Measurements from ENCODE around the gene RCC1.
"Not testable (repeated sequence)": the region's sequence is repeated elsewhere in the genome, so short reads cannot be mapped to it uniquely, and the experiment has no call there.

The RCC1 gene, protein sequence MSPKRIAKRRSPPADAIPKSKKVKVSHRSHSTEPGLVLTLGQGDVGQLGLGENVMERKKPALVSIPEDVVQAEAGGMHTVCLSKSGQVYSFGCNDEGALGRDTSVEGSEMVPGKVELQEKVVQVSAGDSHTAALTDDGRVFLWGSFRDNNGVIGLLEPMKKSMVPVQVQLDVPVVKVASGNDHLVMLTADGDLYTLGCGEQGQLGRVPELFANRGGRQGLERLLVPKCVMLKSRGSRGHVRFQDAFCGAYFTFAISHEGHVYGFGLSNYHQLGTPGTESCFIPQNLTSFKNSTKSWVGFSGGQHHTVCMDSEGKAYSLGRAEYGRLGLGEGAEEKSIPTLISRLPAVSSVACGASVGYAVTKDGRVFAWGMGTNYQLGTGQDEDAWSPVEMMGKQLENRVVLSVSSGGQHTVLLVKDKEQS

DNA sequence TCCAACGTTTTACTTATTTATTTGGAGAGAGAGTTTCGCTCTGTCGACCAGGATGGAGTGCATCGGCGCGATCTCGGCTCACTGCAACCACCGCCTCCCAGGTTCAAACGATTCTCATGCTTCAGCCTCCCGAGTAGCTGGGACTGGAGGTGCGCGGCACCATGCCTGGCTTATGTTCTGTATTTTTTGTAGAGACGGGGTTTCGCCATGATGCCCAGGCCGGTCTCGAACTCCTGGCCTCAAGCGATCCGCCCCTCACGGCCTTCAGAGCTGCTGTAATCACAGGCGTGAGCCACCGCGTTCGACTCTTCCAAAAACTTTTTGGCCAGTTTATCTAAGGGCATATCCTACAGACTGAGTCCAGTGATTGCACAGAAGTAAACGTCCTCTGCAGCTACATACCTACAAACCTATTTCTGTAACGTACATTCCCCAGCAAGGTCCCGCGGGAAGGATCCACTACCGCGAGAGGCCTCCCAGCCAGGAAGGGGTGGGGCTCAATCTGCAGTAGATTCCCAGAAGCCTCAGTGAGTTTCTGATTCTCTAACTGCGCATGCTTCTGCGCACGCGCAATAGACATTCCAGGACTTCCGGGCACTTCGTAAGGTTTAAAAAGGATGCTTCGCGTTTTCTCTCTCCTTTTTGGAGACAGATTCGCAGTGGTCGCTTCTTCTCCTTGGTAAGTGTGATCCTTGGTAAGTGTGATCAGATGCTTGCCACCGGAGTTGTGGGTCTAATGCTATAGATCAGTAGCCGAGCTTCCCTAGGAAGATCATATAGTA, at the start of gene RCC1:
Gene RCC1, plus strand, starts transcription at position 638 of the 782 bp plus-strand sequence. CDS start 23,824 bp downstream, outside the sequence.
- Histone ChIP-seq H3K4me3 (ENCODE audit: low read length) (peak within 1 kb of the TSS; percentile 83), H3K27me3 (ENCODE audit: control insufficient read depth, insufficient read depth, low read length) (no peaks in the 10 kb centered on the region), H3K36me3 (ENCODE audit: control insufficient read depth, insufficient read depth, low read length) (peaks cover 40% of the 10 kb centered on the region; the same call in 1 of the 2 replicates), H3K27ac (ENCODE audit: low read length) (peak within 1 kb of the TSS; percentile 89), H3K4me1 (ENCODE audit: control insufficient read depth, insufficient read depth, low read length) (peaks cover 5% of the 10 kb centered on the region; the same call in 1 of the 2 replicates), H3K9me3 (ENCODE audit: control insufficient read depth, insufficient read depth, low read length) (no peaks in the 10 kb centered on the region)
- DNase-seq (ENCODE audit: low read depth, low spot score): peak; percentile 99
- WGBS (ENCODE audit: insufficient coverage, insufficient read length): no CpG with 5 or more reads among the region's 41 CpGs

GRCh38 chr1:28456078-28456477, 49.8 kb upstream of the RCC1 start:
- H3K27me3 ChIP-seq (ENCODE audit: control insufficient read depth, insufficient read depth, low read length): no peaks in the 10 kb centered on the region
- H3K4me3 ChIP-seq (ENCODE audit: low read length): no peak overlapping the region
- no peaks in the 10 kb centered on the region for H3K9me3 ChIP-seq (ENCODE audit: control insufficient read depth, insufficient read depth, low read length)
- H3K27ac ChIP-seq (ENCODE audit: low read length): no peak overlapping the region
- H3K4me1 ChIP-seq (ENCODE audit: control insufficient read depth, insufficient read depth, low read length): no peaks in the 10 kb centered on the region; the same call in 1 of the 2 replicates
- no peaks in the 10 kb centered on the region; the same call in 1 of the 2 replicates for H3K36me3 ChIP-seq (ENCODE audit: control insufficient read depth, insufficient read depth, low read length)
- DNase-seq (ENCODE audit: low read depth, low spot score): no peak
- no CpG with 5 or more reads among the region's 5 CpGs for WGBS (ENCODE audit: insufficient coverage, insufficient read length)

DNA sequence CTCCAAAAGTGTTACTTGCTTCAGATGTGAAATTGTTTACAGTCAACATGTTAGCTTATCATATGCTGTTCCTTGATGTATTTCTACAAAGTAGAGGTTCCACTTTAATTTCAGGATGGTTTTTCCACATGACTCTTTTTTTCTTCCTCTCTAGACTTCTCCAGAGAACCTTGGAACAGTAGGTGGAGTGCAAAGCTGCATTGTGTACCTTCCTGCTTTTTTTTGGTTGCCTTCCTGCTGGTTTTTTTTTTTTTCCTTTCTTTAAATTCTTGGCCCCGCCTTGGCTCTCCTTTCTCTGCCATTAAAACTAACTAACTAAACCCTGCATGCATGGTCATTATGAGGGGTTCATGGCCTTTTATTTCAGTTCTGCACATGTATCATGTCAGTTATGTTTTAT, 48.2 kb upstream of the RCC1 start:
- DNase-seq (ENCODE audit: low read depth, low spot score): no peak
- H3K4me1 ChIP-seq (ENCODE audit: control insufficient read depth, insufficient read depth, low read length): no peaks in the 10 kb centered on the region; the same call in 1 of the 2 replicates
- no peak overlapping the region for H3K4me3 ChIP-seq (ENCODE audit: low read length)
- H3K27me3 ChIP-seq (ENCODE audit: control insufficient read depth, insufficient read depth, low read length): no peaks in the 10 kb centered on the region
- no CpG with 5 or more reads among the region's 1 CpG for WGBS (ENCODE audit: insufficient coverage, insufficient read length)
- no peaks in the 10 kb centered on the region for H3K9me3 ChIP-seq (ENCODE audit: control insufficient read depth, insufficient read depth, low read length)
- H3K36me3 ChIP-seq (ENCODE audit: control insufficient read depth, insufficient read depth, low read length): no peaks in the 10 kb centered on the region; the same call in 1 of the 2 replicates
- no peak overlapping the region for H3K27ac ChIP-seq (ENCODE audit: low read length)

DNA sequence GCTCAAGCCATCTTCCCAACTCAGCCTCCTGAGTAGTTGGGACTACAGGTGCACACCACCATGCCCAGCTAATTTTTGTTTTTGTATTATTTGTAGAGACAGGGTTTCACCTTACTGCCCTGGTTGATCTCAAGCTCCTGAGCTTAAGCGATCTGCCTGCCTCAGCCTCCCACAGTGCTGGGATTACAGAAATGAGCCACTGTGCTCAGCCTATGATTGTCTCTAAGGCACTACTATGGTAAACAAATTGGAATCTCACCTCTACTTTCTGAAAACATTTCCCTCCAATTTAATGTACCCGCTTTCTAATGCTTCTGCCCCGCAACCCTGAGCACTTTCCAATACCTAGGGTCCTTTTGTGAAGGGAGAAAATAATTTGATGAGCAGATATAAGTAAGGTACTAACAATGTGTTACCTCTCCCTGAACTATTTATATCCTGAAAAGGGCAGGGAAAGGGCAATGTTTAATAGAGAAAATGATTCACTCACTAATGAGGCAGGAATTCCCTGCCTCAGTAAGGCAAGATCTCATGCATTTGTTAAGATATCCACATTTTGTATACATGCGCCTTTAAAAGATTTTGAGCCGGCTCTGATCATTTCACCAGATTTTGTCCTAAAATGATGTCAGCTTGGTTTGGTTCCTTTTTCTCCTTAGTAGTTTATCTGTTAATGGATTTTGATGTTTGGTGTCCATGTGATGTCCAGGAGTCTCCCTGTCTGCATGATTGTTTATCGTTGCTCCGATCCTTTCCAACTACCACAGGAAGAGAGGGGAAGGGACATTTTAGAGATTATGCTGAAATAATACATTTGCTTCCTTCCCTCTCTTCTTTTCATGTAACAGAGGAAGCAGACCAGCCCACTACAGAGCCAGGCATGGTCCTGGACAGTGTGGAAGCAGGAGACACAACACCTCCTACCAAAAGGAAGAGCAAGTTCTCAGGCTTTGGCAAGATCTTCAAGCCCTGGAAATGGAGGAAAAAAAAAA, 47.3 kb upstream of the RCC1 start:
- WGBS (ENCODE audit: insufficient coverage, insufficient read length): no CpG with 5 or more reads among the region's 7 CpGs
- Histone ChIP-seq H3K27ac (ENCODE audit: low read length) (no peak overlapping the region), H3K36me3 (ENCODE audit: control insufficient read depth, insufficient read depth, low read length) (no peaks in the 10 kb centered on the region; the same call in 1 of the 2 replicates)

GRCh38 chr1:28466226-28466778, 39.5 kb upstream of the RCC1 start:
- no peaks in the 10 kb centered on the region for H3K27me3 ChIP-seq (ENCODE audit: control insufficient read depth, insufficient read depth, low read length)
- H3K9me3 ChIP-seq (ENCODE audit: control insufficient read depth, insufficient read depth, low read length): no peaks in the 10 kb centered on the region
- H3K27ac ChIP-seq (ENCODE audit: low read length): no peak overlapping the region
- H3K36me3 ChIP-seq (ENCODE audit: control insufficient read depth, insufficient read depth, low read length): peaks cover 4% of the 10 kb centered on the region; the same call in 1 of the 2 replicates
- no CpG with 5 or more reads among the region's 3 CpGs for WGBS (ENCODE audit: insufficient coverage, insufficient read length)
- DNase-seq (ENCODE audit: low read depth, low spot score): no peak
- no peak overlapping the region for H3K4me3 ChIP-seq (ENCODE audit: low read length)
- H3K4me1 ChIP-seq (ENCODE audit: control insufficient read depth, insufficient read depth, low read length): no peaks in the 10 kb centered on the region

More for the DNA sequence above, 47.3 kb upstream of the RCC1 start:
- H3K27me3 ChIP-seq (ENCODE audit: control insufficient read depth, insufficient read depth, low read length): no peaks in the 10 kb centered on the region
- DNase-seq (ENCODE audit: low read depth, low spot score): no peak
- H3K4me3 ChIP-seq (ENCODE audit: low read length): no peak overlapping the region
- no peaks in the 10 kb centered on the region for H3K9me3 ChIP-seq (ENCODE audit: control insufficient read depth, insufficient read depth, low read length)
- H3K4me1 ChIP-seq (ENCODE audit: control insufficient read depth, insufficient read depth, low read length): no peaks in the 10 kb centered on the region; the same call in 1 of the 2 replicates

GRCh38 chr1:28470146-28470545, 35.7 kb upstream of the RCC1 start:
- no peak for DNase-seq (ENCODE audit: low read depth, low spot score)
- no CpG with 5 or more reads among the region's 2 CpGs for WGBS (ENCODE audit: insufficient coverage, insufficient read length)
- H3K36me3 ChIP-seq (ENCODE audit: control insufficient read depth, insufficient read depth, low read length): peaks cover 5% of the 10 kb centered on the region; the same call in 1 of the 2 replicates
- H3K27ac ChIP-seq (ENCODE audit: low read length): no peak overlapping the region
- no peak overlapping the region for H3K4me3 ChIP-seq (ENCODE audit: low read length)
- no peaks in the 10 kb centered on the region for H3K9me3 ChIP-seq (ENCODE audit: control insufficient read depth, insufficient read depth, low read length)
- no peaks in the 10 kb centered on the region for H3K27me3 ChIP-seq (ENCODE audit: control insufficient read depth, insufficient read depth, low read length)
- no peaks in the 10 kb centered on the region for H3K4me1 ChIP-seq (ENCODE audit: control insufficient read depth, insufficient read depth, low read length)

- WGBS (ENCODE audit: insufficient coverage, insufficient read length): no CpG with 5 or more reads among the region's 13 CpGs
- H3K27ac ChIP-seq (ENCODE audit: low read length): not testable (repeated sequence)
- peaks cover 16% of the 10 kb centered on the region; the same call in 1 of the 2 replicates for H3K36me3 ChIP-seq (ENCODE audit: control insufficient read depth, insufficient read depth, low read length)
Observed at GRCh38 chr1:28479497-28479896, 26.3 kb upstream of the RCC1 start.

GRCh38 chr1:28480308-28480707, 25.5 kb upstream of the RCC1 start:
- no peaks in the 10 kb centered on the region for H3K4me1 ChIP-seq (ENCODE audit: control insufficient read depth, insufficient read depth, low read length)
- H3K4me3 ChIP-seq (ENCODE audit: low read length): no peak overlapping the region
- no peaks in the 10 kb centered on the region for H3K9me3 ChIP-seq (ENCODE audit: control insufficient read depth, insufficient read depth, low read length)
- WGBS (ENCODE audit: insufficient coverage, insufficient read length): no CpG with 5 or more reads among the region's 5 CpGs
- no peak for DNase-seq (ENCODE audit: low read depth, low spot score)
- no peak overlapping the region for H3K27ac ChIP-seq (ENCODE audit: low read length)
- H3K27me3 ChIP-seq (ENCODE audit: control insufficient read depth, insufficient read depth, low read length): no peaks in the 10 kb centered on the region
- H3K36me3 ChIP-seq (ENCODE audit: control insufficient read depth, insufficient read depth, low read length): peaks cover 16% of the 10 kb centered on the region; the same call in 1 of the 2 replicates

More at GRCh38 chr1:28479497-28479896, 26.3 kb upstream of the RCC1 start:
- H3K9me3 ChIP-seq (ENCODE audit: control insufficient read depth, insufficient read depth, low read length); H3K27me3 ChIP-seq (ENCODE audit: control insufficient read depth, insufficient read depth, low read length); H3K4me1 ChIP-seq (ENCODE audit: control insufficient read depth, insufficient read depth, low read length); H3K4me3 ChIP-seq (ENCODE audit: low read length); DNase-seq (ENCODE audit: low read depth, low spot score): not testable (repeated sequence)

DNA sequence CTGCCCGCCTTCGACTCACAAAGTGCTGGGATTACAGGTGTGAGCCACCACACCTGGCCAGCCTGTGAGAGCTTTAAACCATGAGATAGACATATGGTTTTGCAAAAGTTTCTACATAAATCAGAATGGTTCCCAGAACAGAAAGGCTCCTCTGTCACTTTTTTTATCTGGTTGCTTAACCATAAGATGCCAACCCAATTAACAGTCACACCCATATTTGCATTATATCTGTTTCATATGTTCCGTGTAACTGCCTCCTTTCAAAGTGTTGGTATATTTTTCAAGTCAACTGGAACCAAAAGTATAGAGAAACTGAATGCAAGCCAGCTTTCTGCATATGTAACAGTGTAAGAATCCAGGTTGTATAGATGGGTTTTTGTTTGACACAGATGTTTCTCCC, 23.7 kb upstream of the RCC1 start:
- DNase-seq (ENCODE audit: low read depth, low spot score): no peak
- no CpG with 5 or more reads among the region's 3 CpGs for WGBS (ENCODE audit: insufficient coverage, insufficient read length)
- Histone ChIP-seq H3K4me3 (ENCODE audit: low read length) (no peak overlapping the region), H3K27me3 (ENCODE audit: control insufficient read depth, insufficient read depth, low read length) (no peaks in the 10 kb centered on the region), H3K27ac (ENCODE audit: low read length) (no peak overlapping the region), H3K36me3 (ENCODE audit: control insufficient read depth, insufficient read depth, low read length) (peaks cover 20% of the 10 kb centered on the region; the same call in 1 of the 2 replicates), H3K4me1 (ENCODE audit: control insufficient read depth, insufficient read depth, low read length) (no peaks in the 10 kb centered on the region), H3K9me3 (ENCODE audit: control insufficient read depth, insufficient read depth, low read length) (no peaks in the 10 kb centered on the region)
